Measurements from ENCODE around the gene ADAMTS12.
"Not testable (repeated sequence)": the region's sequence is repeated elsewhere in the genome, so short reads cannot be mapped to it uniquely, and the experiment has no call there.

The ADAMTS12 gene

GRCh38 chr5:33592245-33592644 is 299.5 kb downstream of the ADAMTS12 start:
- DNase-seq (ENCODE audit: low read depth in 2 of 2), result no peak

- no peak for DNase-seq (ENCODE audit: low read depth in 2 of 2)
Observed at GRCh38 chr5:33588654-33589372, 303.0 kb downstream of the ADAMTS12 start.

GRCh38 chr5:33583332-33583731 is 308.5 kb downstream of the ADAMTS12 start:
- DNase-seq (ENCODE audit: low read depth in 2 of 2), result no peak

GRCh38 chr5:33582417-33582816 is 309.4 kb downstream of the ADAMTS12 start:
- no peak for DNase-seq (ENCODE audit: low read depth in 2 of 2)

GRCh38 chr5:33579789-33580188 is 312.0 kb downstream of the ADAMTS12 start:
- DNase-seq (ENCODE audit: low read depth in 2 of 2), result no peak

- no peak for DNase-seq (ENCODE audit: low read depth in 2 of 2)
Observed at GRCh38 chr5:33579152-33579551, 312.6 kb downstream of the ADAMTS12 start.

- DNase-seq (ENCODE audit: low read depth in 2 of 2), result no peak
Observed at GRCh38 chr5:33576726-33577590, 314.8 kb downstream of the ADAMTS12 start.

- DNase-seq (ENCODE audit: low read depth in 2 of 2), result no peak
Observed at GRCh38 chr5:33565324-33565723, 326.5 kb downstream of the ADAMTS12 start.

GRCh38 chr5:33563983-33564908 is 327.5 kb downstream of the ADAMTS12 start:
- DNase-seq (ENCODE audit: low read depth in 2 of 2), result no peak

- no peak for DNase-seq (ENCODE audit: low read depth in 2 of 2)
Observed at GRCh38 chr5:33563530-33563929, 328.3 kb downstream of the ADAMTS12 start.

- DNase-seq (ENCODE audit: low read depth in 2 of 2), result no peak
Observed at GRCh38 chr5:33558489-33558888, 333.3 kb downstream of the ADAMTS12 start.

GRCh38 chr5:33557605-33558004 is 334.2 kb downstream of the ADAMTS12 start:
- no peak for DNase-seq (ENCODE audit: low read depth in 2 of 2)

- DNase-seq (ENCODE audit: low read depth in 2 of 2), result no peak
Observed at GRCh38 chr5:33556330-33557328, 335.2 kb downstream of the ADAMTS12 start.

GRCh38 chr5:33549982-33550567 is 341.7 kb downstream of the ADAMTS12 start:
- no peak for DNase-seq (ENCODE audit: low read depth in 2 of 2)

- DNase-seq (ENCODE audit: low read depth in 2 of 2), result not testable (repeated sequence)
Observed at GRCh38 chr5:33539790-33540189, 352.0 kb downstream of the ADAMTS12 start.

- no peak for DNase-seq (ENCODE audit: low read depth in 2 of 2)
Observed at GRCh38 chr5:33539212-33539611, 352.6 kb downstream of the ADAMTS12 start.

- DNase-seq (ENCODE audit: low read depth in 2 of 2), result no peak
Observed at GRCh38 chr5:33538201-33538600, 353.6 kb downstream of the ADAMTS12 start.

GRCh38 chr5:33537240-33537639 is 354.6 kb downstream of the ADAMTS12 start:
- DNase-seq (ENCODE audit: low read depth in 2 of 2), result no peak

- DNase-seq (ENCODE audit: low read depth in 2 of 2), result no peak
Observed at GRCh38 chr5:33536802-33537201, 355.0 kb downstream of the ADAMTS12 start.

- DNase-seq (ENCODE audit: low read depth in 2 of 2), result no peak
Observed at GRCh38 chr5:33531824-33532223, 360.0 kb downstream of the ADAMTS12 start.

- DNase-seq (ENCODE audit: low read depth in 2 of 2), result no peak
Observed at GRCh38 chr5:33531037-33531298, 360.8 kb downstream of the ADAMTS12 start.

Data from stimulated activated CD8-positive, alpha-beta memory T cell treated with anti-CD3 and anti-CD28 coated beads, Interleukin-15, amount 100 ng/mL, for 4 hours (primary cell).